Endothelial cell of umbilical vein (primary cell): ENCODE data around the gene TSPEAR.

Experiments used
- CTCF ChIP-seq, 2 donors: IDR thresholded peaks; 1 replicate in 1 of 2; 2 replicates in 1 of 2; pipeline ENCODE4 v1.5.1; 2011; ENCODE audit warnings: low read length in 2 of 2, mild to moderate bottlenecking in 2 of 2, moderate library complexity in 2 of 2, control low read depth in 1 of 2, inconsistent platforms in 1 of 2, low read depth in 1 of 2; ENCODE audit not compliant: insufficient read depth in 1 of 2; ENCODE audit errors: extremely low read depth in 1 of 2
- EZH2 ChIP-seq: IDR thresholded peaks from 2 replicates; pipeline ENCODE4 v1.6.1; 2012; ENCODE audit warnings: borderline replicate concordance, low read depth, mild to moderate bottlenecking, moderate library complexity, low read length, inconsistent platforms; ENCODE audit not compliant: severe bottlenecking
- FOS ChIP-seq: IDR thresholded peaks from 2 replicates; pipeline ENCODE4 v1.6.1; 2011; ENCODE audit warnings: mild to moderate bottlenecking, low read length, moderate library complexity, borderline replicate concordance; ENCODE audit not compliant: insufficient read depth
- GATA2 ChIP-seq: IDR thresholded peaks from 2 replicates; pipeline ENCODE4 v1.7.0; 2011; ENCODE audit warnings: low read depth, mild to moderate bottlenecking, moderate library complexity, mixed read lengths, low read length; ENCODE audit not compliant: insufficient read length, insufficient read depth
- MAX ChIP-seq: IDR thresholded peaks from 2 replicates; pipeline ENCODE4 v1.6.1; 2011; ENCODE audit not compliant: insufficient read depth, insufficient read length
- MYC ChIP-seq: IDR thresholded peaks from one replicate; pipeline ENCODE4 v1.6.1; 2011; ENCODE audit warnings: mild to moderate bottlenecking, low read depth, low read length
- POLR2A ChIP-seq: IDR thresholded peaks from 2 replicates; pipeline ENCODE4 v1.6.1; 2012; ENCODE audit warnings: low read depth, mild to moderate bottlenecking, control low read depth, low read length
- POLR2AphosphoS5 ChIP-seq: IDR thresholded peaks from 2 replicates; pipeline ENCODE4 v1.6.1; 2012; ENCODE audit warnings: low read depth, mild to moderate bottlenecking, control low read depth, low read length, moderate library complexity; ENCODE audit not compliant: insufficient read depth

GRCh38 chr21:44727321-44727720 lies 15.9 kb upstream of the TSPEAR start:
- TF ChIP-seq POLR2A (no peak), CTCF (IDR thresholded peaks at IDR 0.05; ENCODE audit: extremely low read depth in 1 of 2, insufficient read depth in 1 of 2, low read depth in 1 of 2, low read length in 2 of 2) (no peak), EZH2 (no peak), MYC (no peak), POLR2AphosphoS5 (no peak), MAX (no peak), FOS (no peak), GATA2 (no peak)
